NT2/D1 (cell line): ENCODE measurements around the gene TBX5.

Experiments used
- SUZ12 ChIP-seq: IDR thresholded peaks from 2 replicates; pipeline ENCODE4 v1.6.1; 2011; ENCODE audit not compliant: insufficient read length, insufficient read depth; ENCODE audit errors: extremely low read depth
- YY1 ChIP-seq: IDR thresholded peaks from 2 replicates; pipeline ENCODE4 v1.6.1; 2011; ENCODE audit not compliant: insufficient read length, insufficient read depth
- ZNF274 ChIP-seq: IDR thresholded peaks from 2 replicates; pipeline ENCODE4 v1.6.1; 2011; ENCODE audit warnings: mild to moderate bottlenecking, low read depth, low read length

DNA sequence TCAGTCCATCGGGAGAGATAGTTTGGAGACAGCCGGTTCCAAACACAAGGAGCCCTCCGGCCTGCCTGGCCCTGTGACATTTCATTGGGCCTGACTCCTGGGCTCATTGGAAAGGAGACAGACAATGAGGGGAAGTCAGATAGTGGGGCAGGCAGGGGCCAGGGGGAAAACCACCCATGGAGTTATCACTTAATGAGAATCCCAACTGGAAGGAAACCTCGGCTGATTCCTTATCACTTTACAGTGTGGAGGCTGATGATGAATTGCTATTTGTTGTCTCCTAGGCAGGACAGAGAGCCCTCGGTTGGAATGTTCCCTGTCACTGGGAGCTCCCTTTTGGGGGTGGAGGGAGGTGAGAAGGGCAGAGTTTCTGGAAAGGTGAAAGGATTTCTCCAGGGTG, 44.4 kb downstream of the TBX5 start:
- TF ChIP-seq YY1 = no peak
- no peak for TF ChIP-seq ZNF274
- no peak for TF ChIP-seq SUZ12
